HG03196 (cell line): ENCODE data around the gene KLHDC4.
A peak's percentile ranks its signal among the peaks of the same experiment; 100 is the strongest.
"Not testable (repeated sequence)": the region's sequence is repeated elsewhere in the genome, so short reads cannot be mapped to it uniquely, and the experiment has no call there.

Experiments
- ATAC-seq: cut with Tn5 transposase; IDR thresholded peaks from one replicate; pipeline ENCODE4 v1.9.1; 2021; ENCODE audit not compliant: unreplicated experiment

KLHDC4 gene

GRCh38 chr16:87721622-87722585, 43.9 kb downstream of the KLHDC4 start:
- ATAC-seq: no peak

- ATAC-seq: no peak
These were observed 45.3 kb downstream of the KLHDC4 start for GRCh38 chr16:87720446-87720845.

- ATAC-seq: not testable (repeated sequence)
These were observed 47.0 kb downstream of the KLHDC4 start for GRCh38 chr16:87718831-87719230.

- no peak for ATAC-seq
These were observed 50.1 kb downstream of the KLHDC4 start for GRCh38 chr16:87715658-87716057.

DNA sequence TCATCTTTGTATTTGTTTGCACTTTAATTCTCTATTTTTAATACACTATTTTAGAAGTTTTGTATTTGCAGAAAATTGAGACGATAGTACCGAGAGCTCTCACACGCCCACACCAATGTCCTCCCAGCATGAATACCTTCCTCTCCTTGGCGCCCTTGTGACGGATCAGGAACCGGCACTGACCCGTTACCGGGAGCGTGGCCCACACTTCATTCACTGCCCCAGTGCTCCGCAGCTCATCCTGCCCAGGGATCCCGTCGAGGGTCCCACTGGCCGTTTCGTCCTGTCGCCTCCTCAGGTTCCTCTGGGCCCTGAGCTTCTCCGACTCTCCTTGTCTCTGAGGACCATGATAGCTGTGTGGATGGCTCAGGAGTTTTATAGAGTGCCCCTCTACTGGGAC, 50.6 kb downstream of the KLHDC4 start:
- no peak for ATAC-seq

GRCh38 chr16:87713451-87714229, 52.1 kb downstream of the KLHDC4 start:
- no peak for ATAC-seq

DNA sequence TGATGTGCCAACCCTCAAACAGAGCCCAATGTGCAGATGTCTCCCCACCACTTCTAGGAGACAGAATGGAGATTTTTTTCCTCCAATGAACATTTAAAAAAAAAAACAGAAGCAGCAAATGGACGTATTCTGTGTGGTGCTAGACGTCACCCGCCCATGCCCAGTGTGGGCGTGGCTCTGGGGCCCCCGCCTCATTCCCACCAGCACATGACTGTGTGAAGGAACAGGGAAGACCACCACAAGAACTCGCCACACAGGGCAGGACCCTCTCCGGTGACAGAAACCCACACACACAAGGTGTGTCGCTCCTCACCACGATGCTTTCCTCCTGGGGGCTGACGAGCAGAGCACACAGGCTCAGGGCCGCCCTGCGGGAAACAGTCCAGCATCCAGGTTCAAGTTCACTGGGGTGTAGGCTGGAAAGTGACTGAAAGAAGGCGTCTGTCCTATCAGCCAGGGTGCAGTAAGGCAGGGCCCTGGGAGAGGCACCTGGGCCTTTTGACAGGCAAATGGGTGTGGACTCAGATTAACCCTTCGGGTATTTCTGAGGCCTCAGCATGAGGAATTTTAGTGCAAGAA, 53.5 kb downstream of the KLHDC4 start:
- no peak for ATAC-seq

GRCh38 chr16:87710887-87711286, 54.9 kb downstream of the KLHDC4 start:
- no peak for ATAC-seq

DNA sequence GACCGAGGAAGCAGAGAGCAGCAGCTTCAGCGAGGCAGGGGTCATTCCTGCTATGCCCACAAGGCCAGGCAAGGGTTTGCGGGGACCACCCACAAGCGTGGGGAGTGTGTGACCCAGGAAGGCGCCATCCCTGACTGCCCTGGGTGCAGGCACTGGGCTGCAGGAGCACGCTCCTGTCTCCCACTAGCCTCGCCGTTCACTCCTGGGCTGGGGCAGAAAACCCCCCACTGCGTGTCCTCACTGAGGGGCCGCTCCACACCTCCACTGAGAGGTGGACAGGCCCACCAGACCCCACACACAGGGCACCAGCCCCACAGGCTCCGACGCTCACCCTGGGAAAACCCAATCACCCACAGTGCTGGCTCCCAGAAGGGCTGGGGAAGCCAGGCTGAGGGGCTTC, 56.1 kb downstream of the KLHDC4 start:
- no peak for ATAC-seq

- no peak for ATAC-seq
These were observed 56.7 kb downstream of the KLHDC4 start for GRCh38 chr16:87708881-87709638.

- no peak for ATAC-seq
These were observed 57.8 kb downstream of the KLHDC4 start for GRCh38 chr16:87707714-87708580.

DNA sequence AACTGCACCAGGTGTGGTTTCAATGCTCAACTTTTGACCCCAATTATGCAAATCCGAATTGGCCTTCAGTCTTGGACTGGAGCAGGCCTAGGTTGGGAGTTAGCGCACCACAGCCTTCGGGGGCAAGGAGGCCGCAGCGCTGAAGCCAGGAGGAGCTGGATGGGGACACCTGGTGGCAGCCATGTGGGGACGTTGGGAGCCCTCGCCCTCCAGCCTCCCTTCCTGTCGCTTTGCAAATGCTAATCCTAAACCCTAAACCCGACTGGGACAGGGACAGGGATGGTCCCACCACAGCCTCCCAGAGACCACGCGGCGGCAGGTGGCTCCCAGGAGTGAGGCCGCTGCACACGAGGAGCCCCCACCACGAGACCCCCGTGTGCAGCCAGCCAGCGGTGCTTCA, 58.7 kb downstream of the KLHDC4 start:
- no peak for ATAC-seq

DNA sequence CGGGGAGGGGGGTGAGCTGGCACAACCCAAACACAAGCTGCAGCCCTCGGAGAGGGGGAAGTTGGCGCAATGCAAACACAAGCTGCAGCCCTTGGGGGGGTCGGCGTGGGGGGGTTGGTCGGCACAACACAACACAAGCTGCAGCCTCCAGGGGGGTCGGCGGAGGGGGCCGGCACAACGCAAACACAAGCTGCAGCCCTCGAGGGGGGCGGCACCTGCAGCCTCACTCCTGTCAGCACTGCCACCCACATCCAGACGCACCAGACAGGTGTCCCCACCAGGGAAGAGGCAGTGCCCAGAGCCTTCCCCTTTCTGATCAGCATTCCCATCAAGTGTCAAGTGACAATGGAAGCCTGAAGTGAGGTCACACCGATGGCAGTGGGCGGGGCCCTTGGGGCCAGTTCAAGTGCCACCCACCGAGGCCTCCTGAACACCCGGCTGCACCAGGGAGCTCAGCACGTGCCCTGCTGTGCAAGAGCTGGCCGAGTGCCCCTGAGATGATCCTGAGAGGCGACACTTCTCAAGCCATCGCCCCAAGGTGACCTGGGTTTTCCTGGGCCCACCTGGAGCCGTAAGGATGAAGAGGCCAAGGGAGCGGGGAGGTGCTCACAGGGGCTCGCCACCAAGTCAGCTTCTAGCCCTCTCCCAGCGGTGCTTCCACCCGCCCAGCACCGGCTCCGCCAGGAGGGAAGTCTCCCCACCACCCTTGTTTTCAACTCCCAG, 59.3 kb downstream of the KLHDC4 start:
- no peak for ATAC-seq

DNA sequence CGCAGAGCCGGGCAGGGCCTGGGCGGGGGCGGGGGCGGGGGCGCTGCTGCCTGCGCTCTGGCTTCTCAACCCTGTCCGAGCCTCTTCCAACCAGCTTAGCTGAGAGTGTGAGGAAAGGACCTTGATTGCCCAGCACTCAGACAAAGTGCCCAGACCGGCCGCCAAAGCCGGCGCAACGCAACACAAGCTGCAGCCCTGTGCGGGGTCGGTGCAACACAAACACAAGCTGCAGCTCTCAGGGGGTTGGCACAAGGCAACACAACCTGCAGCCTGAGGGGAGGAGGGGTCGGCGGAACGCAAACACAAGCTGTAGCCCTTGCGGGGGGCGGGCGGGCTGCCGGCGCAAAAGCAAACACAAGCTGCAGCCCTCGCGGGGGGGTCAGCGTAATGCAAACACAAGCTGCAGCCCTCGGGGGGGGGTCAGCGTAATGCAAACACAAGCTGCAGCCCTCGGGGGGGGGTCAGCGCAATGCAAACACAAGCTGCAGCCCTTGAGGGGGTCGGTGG, 60.0 kb downstream of the KLHDC4 start:
- ATAC-seq: no peak

GRCh38 chr16:87704754-87705353, 60.9 kb downstream of the KLHDC4 start:
- no peak for ATAC-seq

DNA sequence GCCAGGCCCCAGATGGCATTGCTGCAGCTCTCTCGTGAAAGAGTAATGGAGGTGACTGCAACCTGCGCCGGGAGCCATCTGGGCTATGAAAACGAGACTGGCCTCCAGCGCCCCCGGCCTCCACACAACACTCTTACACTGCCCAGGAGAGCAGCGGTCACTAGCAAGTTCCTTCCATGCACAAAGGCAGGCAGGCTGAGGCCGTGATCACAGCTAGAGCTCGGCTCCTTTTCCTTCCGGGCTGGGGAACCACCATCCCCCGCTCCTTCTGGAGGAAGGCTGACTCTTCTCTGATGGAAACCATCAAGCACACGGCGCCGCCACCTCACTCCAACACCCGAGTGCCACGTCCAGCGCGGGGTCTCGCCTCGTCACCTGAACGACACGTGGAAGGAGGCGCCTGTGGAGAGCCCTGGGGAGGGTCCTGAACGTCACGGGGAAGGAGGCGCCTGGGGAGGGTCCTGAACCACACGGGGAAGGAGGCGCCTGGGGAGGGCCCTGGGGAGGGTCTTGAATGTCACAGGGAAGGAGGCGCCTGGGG, 61.9 kb downstream of the KLHDC4 start:
- ATAC-seq: no peak

DNA sequence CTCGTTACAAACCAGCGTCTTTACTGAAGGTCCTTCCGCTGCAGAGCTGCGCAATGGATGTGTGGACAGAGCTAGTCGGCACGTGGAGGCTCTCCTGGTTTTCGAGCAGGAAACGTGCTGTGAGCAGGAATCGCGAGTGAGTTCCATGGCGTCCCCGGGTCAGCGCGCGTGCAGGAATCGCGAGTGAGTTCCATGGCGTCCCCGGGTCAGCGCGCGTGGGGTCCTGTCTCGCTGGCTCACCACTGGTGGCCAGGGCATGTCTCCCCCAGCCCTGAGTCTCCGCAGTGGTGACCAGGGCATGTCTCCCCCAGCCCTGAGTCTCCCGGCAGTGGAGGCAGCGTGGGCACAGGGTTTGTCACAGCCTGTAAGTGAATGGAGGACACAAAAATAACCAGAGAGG, 62.7 kb downstream of the KLHDC4 start:
- no peak for ATAC-seq

DNA sequence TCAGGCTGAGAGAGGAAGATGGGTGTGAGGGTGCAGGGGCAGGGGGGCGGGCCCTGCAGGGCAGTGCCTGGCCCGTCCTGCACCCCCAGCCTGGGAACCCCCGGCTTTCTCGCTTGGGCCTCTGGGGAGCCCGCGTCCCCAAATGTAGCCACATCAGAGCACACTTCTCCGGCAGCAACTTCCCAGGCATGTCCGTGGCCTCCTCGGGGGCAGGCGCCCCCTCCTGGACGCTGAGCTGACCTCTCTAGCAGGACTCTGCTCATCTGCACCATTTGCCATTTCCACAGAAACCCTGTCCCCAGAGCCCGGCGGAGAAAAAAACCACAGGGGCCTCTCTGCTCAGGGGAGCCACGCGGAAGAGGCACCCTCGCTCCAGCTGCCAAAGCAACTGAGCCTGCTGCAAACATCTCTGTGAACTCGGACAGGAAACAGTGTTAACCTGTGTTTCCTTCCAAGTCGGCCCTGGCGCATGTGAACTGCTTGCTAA, 63.4 kb downstream of the KLHDC4 start:
- ATAC-seq: peak; percentile 50
